ENCODE measurements around the gene ANKRD11.

The ANKRD11 gene

GRCh38 chr16:89324056-89325010, 166.0 kb downstream of the ANKRD11 start:
- no peak for TF ChIP-seq CTCF (IDR thresholded peaks at IDR 0.05; ENCODE audit: control insufficient read depth, insufficient read depth, low read depth, low read length, missing control alignments)
- H3K4me3 ChIP-seq (ENCODE audit: control insufficient read depth, low read depth, low read length): no peak overlapping the region
- DNase-seq (ENCODE audit: low read depth): no peak

- no peak for TF ChIP-seq CTCF (IDR thresholded peaks at IDR 0.05; ENCODE audit: control insufficient read depth, insufficient read depth, low read depth, low read length, missing control alignments)
- H3K4me3 ChIP-seq (ENCODE audit: control insufficient read depth, low read depth, low read length): no peak overlapping the region
- DNase-seq (ENCODE audit: low read depth): no peak
Measured at GRCh38 chr16:89323120-89323960, 167.0 kb downstream of the ANKRD11 start.

GRCh38 chr16:89322321-89323119, 167.8 kb downstream of the ANKRD11 start:
- TF ChIP-seq CTCF (IDR thresholded peaks at IDR 0.05; ENCODE audit: control insufficient read depth, insufficient read depth, low read depth, low read length, missing control alignments): no peak
- H3K4me3 ChIP-seq (ENCODE audit: control insufficient read depth, low read depth, low read length): no peak overlapping the region
- no peak for DNase-seq (ENCODE audit: low read depth)

GRCh38 chr16:89320782-89321501, 169.4 kb downstream of the ANKRD11 start:
- no peak for DNase-seq (ENCODE audit: low read depth)

More at GRCh38 chr16:89320782-89321501, 169.4 kb downstream of the ANKRD11 start:
- H3K4me3 ChIP-seq (ENCODE audit: control insufficient read depth, low read depth, low read length): no peak overlapping the region
- TF ChIP-seq CTCF (IDR thresholded peaks at IDR 0.05; ENCODE audit: control insufficient read depth, insufficient read depth, low read depth, low read length, missing control alignments): no peak

Data from AG09309 (cell line).